HCT116 (cell line): Measurements from ENCODE around the gene ASB1. TPM values are rescaled to one million over a fixed set of nuclear protein-coding genes. Genes with fewer than 3 reads are reported as not detected.
A peak's percentile ranks its signal among the peaks of the same experiment; 100 is the strongest.

Experiments
- ATAC-seq: fragments of 200-7000 bp; cut with Tn5 transposase; 2 replicates; pipeline ENCODE4 v1.9.1; 2020; ENCODE audit warnings: mild to moderate bottlenecking, moderate library complexity
- BruUV-seq: library from RNA; stranded (reverse); fragments of 400-500 nt; replicated peaks from 2 replicates; lab custom pipeline; 2021; lab: Mats Ljungman, UMichigan
- CTCF ChIA-PET: fragments of 300-600 bp; sonication (Branson Sonifier 250); formaldehyde crosslinking; loops from one replicate; lab custom pipeline; 2021; ENCODE audit warnings: antibody characterized with exemption; lab: Charles Lee
- POLR2A ChIA-PET: fragments of 300-600, 350-600 bp; sonication (Branson Sonifier 250); formaldehyde crosslinking; loops from one replicate; lab custom pipeline; 2021; ENCODE audit warnings: antibody characterized with exemption; lab: Charles Lee
- RAD21 ChIA-PET, 2 experiments: fragments of 300-600 bp; sonication (Branson Sonifier 250); formaldehyde crosslinking; loops; one replicate each; lab custom pipeline; 2023; ENCODE audit warnings: low total read pairs in 2 of 2; ENCODE audit not compliant: uncharacterized antibody in 2 of 2, unreplicated experiment in 2 of 2, low non-redundant PET in 1 of 2; lab: Charles Lee
- DNase-seq: peaks from one replicate; pipeline ENCODE4 v3.0.0-alpha.2; 2010; ENCODE audit warnings: low read depth, low spot score
- H2AFZ ChIP-seq: fragments of 200-600 bp; shearing (Covaris generic), sonication (generic); 2 replicates; pipeline ENCODE4 v1.6.1; 2017; ENCODE audit warnings: low read depth, mixed run types, mixed read lengths, antibody characterized with exemption, low read length; ENCODE audit not compliant: poor library complexity, severe bottlenecking
- H3K27ac ChIP-seq: 2 replicates; pipeline ENCODE4 v1.5.1; 2012; ENCODE audit warnings: low read depth, low read length
- H3K27me3 ChIP-seq: fragments of 200-600 bp; sonication (generic); 2 replicates; pipeline ENCODE4 v1.6.1; 2016; ENCODE audit warnings: mixed run types, low read length, mixed read lengths; ENCODE audit not compliant: insufficient read depth
- H3K36me3 ChIP-seq, 2 experiments: fragments of 200-500 bp in 1 of 2; fragments of 200-600 bp in 1 of 2; sonication (Bioruptor generic) in 1 of 2; sonication (generic) in 1 of 2; 2 replicates each; pipeline versions ENCODE4 v1.5.1 to v1.6.1; 2014 to 2016; ENCODE audit warnings: low read length in 2 of 2, inconsistent platforms in 1 of 2, mixed read lengths in 1 of 2, mixed run types in 1 of 2; ENCODE audit not compliant: insufficient read depth in 2 of 2, control insufficient read depth in 1 of 2
- H3K4me1 ChIP-seq, 2 experiments: fragments of 200-600 bp in 1 of 2; sonication (generic) in 1 of 2; 2 replicates each; pipeline versions ENCODE4 v1.5.1 to v1.6.1; 2012 to 2017; ENCODE audit warnings: low read length in 2 of 2, inconsistent platforms in 1 of 2, mild to moderate bottlenecking in 1 of 2, mixed read lengths in 1 of 2, mixed run types in 1 of 2, moderate library complexity in 1 of 2; ENCODE audit not compliant: insufficient read depth in 2 of 2, control insufficient read depth in 1 of 2
- H3K4me2 ChIP-seq: fragments of 200-600 bp; sonication (generic); 2 replicates; pipeline ENCODE4 v1.6.1; 2017; ENCODE audit warnings: mixed run types, low read length, mixed read lengths
- H3K4me3 ChIP-seq, 2 experiments: fragments of 200-600 bp in 1 of 2; sonication (generic) in 1 of 2; replicated peaks in 1 of 2; 2 replicates each; pipeline ENCODE4 v1.5.1; 2011 to 2016; ENCODE audit warnings: low read length in 2 of 2, control low read depth in 1 of 2, low read depth in 1 of 2, mild to moderate bottlenecking in 1 of 2, mixed read lengths in 1 of 2, mixed run types in 1 of 2
- H3K79me2 ChIP-seq: fragments of 200-600 bp; sonication (generic); 2 replicates; pipeline ENCODE4 v1.6.1; 2017; ENCODE audit warnings: mild to moderate bottlenecking, mixed run types, low read length, moderate library complexity, mixed read lengths; ENCODE audit not compliant: insufficient read depth
- H3K9ac ChIP-seq: fragments of 200-600 bp; sonication (generic); 2 replicates; pipeline ENCODE4 v1.6.1; 2016; ENCODE audit warnings: low read length, mixed read lengths
- H3K9me2 ChIP-seq: fragments of 200-600 bp; sonication (generic), shearing (Covaris generic); 2 replicates; pipeline ENCODE4 v1.6.1; 2017; ENCODE audit warnings: mixed run types, mild to moderate bottlenecking, moderate library complexity; ENCODE audit not compliant: insufficient read depth
- H3K9me3 ChIP-seq, 2 experiments: fragments of 200-500 bp in 1 of 2; fragments of 200-600 bp in 1 of 2; sonication (Bioruptor generic) in 1 of 2; sonication (generic) in 1 of 2; 2 replicates each; pipeline ENCODE4 v1.6.1; 2014 to 2017; ENCODE audit warnings: low read length in 2 of 2, mixed read lengths in 2 of 2, inconsistent platforms in 1 of 2, low read depth in 1 of 2, mild to moderate bottlenecking in 1 of 2, mixed run types in 1 of 2, moderate library complexity in 1 of 2; ENCODE audit not compliant: control insufficient read depth in 1 of 2, insufficient read depth in 1 of 2
- H4K20me1 ChIP-seq: fragments of 200-600 bp; sonication (generic), shearing (Covaris generic); 2 replicates; pipeline ENCODE4 v1.6.1; 2017; ENCODE audit warnings: mixed run types, mild to moderate bottlenecking, moderate library complexity; ENCODE audit not compliant: insufficient read depth
- CBX3 ChIP-seq: IDR thresholded peaks from 2 replicates; pipeline ENCODE4 v1.6.1; 2012; ENCODE audit warnings: low read depth
- CEBPB ChIP-seq: IDR thresholded peaks from 2 replicates; pipeline ENCODE4 v1.6.1; 2012; ENCODE audit warnings: low read depth
- ELF1 ChIP-seq: IDR thresholded peaks from 2 replicates; pipeline ENCODE4 v1.6.1; 2012; ENCODE audit warnings: low read depth, borderline replicate concordance
- EZH2 ChIP-seq: fragments of 200-600 bp; sonication (generic); IDR thresholded peaks from 2 replicates; pipeline ENCODE4 v1.6.1; 2017; ENCODE audit warnings: antibody characterized with exemption, mixed run types
- EZH2phosphoT487 ChIP-seq: fragments of 200-600 bp; IDR thresholded peaks from 2 replicates; pipeline ENCODE4 v1.6.1; 2018; ENCODE audit warnings: antibody characterized with exemption, borderline replicate concordance
- JUND ChIP-seq: IDR thresholded peaks from 2 replicates; pipeline ENCODE4 v1.6.1; 2012
- MAX ChIP-seq: IDR thresholded peaks from 2 replicates; pipeline ENCODE4 v1.6.1; 2012
- POLR2A ChIP-seq: IDR thresholded peaks from 2 replicates; pipeline ENCODE4 v1.7.0; 2011; ENCODE audit warnings: borderline replicate concordance; ENCODE audit not compliant: insufficient read depth, insufficient read length; ENCODE audit errors: extremely low read depth
- POLR2AphosphoS5 ChIP-seq: IDR thresholded peaks from 2 replicates; pipeline ENCODE4 v1.6.1; 2011; ENCODE audit warnings: mild to moderate bottlenecking, low read depth, low read length, moderate library complexity
- RAD21 ChIP-seq: IDR thresholded peaks from 2 replicates; pipeline ENCODE4 v1.6.1; 2012; ENCODE audit warnings: low read depth, mild to moderate bottlenecking
- SIN3A ChIP-seq: IDR thresholded peaks from 2 replicates; pipeline ENCODE4 v1.6.1; 2012; ENCODE audit warnings: low read depth
- SP1 ChIP-seq: IDR thresholded peaks from 2 replicates; pipeline ENCODE4 v1.6.1; 2012; ENCODE audit warnings: low read depth
- SRF ChIP-seq: IDR thresholded peaks from 2 replicates; pipeline ENCODE4 v1.6.1; 2012; ENCODE audit warnings: low read depth
- YY1 ChIP-seq: IDR thresholded peaks from 2 replicates; pipeline ENCODE4 v1.6.1; 2011; ENCODE audit warnings: low read length, low read depth, moderate library complexity, mild to moderate bottlenecking; ENCODE audit not compliant: insufficient replicate concordance; ENCODE audit errors: extremely low read depth
- ZFX ChIP-seq: fragments of 450-650 bp; IDR thresholded peaks from 2 replicates; pipeline ENCODE4 v1.6.1; 2017
- ZNF274 ChIP-seq: fragments of 200-500 bp; sonication (Bioruptor generic); IDR thresholded peaks from 2 replicates; pipeline ENCODE4 v1.6.1; 2014; ENCODE audit warnings: mild to moderate bottlenecking, low read depth, low read length, inconsistent platforms
- intact Hi-C: fragments of 100-400 bp; cut with micrococcal nuclease; formaldehyde crosslinking; loops from 2 replicates; pipeline ENCODE4 v1.10.0; 2022
- total RNA-seq: library from RNA; stranded (reverse); gene quantifications from one replicate; pipeline ENCODE4 v1.2.1, GENCODE V29; 2021; ENCODE audit not compliant: unreplicated experiment
- TF ChIP-seq, protein P1 (sequence below): IDR thresholded peaks from 2 replicates; pipeline ENCODE4 v1.6.1; 2012
- TF ChIP-seq, protein P2 (sequence below), 3 experiments: fragments of 200-600 bp in 1 of 3; sonication (generic) in 1 of 3; IDR thresholded peaks in 2 of 3; conservative IDR thresholded peaks in 1 of 3; 2 replicates each; pipeline ENCODE4 v1.5.1; 2012 to 2017; ENCODE audit warnings: low read depth in 2 of 3, low read length in 2 of 3, antibody characterized with exemption in 1 of 3, borderline replicate concordance in 1 of 3, control low read depth in 1 of 3, mild to moderate bottlenecking in 1 of 3, mixed read lengths in 1 of 3, mixed run types in 1 of 3, moderate library complexity in 1 of 3; ENCODE audit not compliant: insufficient read depth in 1 of 3

Gene ASB1
- total RNA-seq, 1 experiment from 2014 or later: 43.1 TPM

DNA sequence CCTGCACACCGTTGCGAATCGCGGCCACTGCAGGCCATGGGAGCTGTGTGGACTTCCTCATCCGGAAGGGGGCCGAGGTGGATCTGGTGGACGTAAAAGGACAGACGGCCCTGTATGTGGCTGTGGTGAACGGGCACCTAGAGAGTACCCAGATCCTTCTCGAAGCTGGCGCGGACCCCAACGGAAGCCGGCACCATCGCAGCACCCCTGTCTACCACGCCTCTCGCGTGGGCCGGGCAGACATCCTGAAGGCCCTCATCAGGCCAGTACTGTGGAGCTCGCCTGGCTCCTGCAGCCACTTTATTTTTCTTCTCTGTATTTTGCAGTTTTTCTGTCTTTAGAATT is 9.0 kb downstream of the ASB1 start:
- Histone ChIP-seq H3K9me3 (peaks cover 0 to 2% of the 10 kb centered on the region in 2 experiments; a peak in 2 of 4 replicates), H3K79me2 (peaks cover 76% of the 10 kb centered on the region), H3K9me2 (no peaks in the 10 kb centered on the region), H3K27ac (no peak overlapping the region), H4K20me1 (no peaks in the 10 kb centered on the region), H3K4me2 (no peak overlapping the region), H3K27me3 (no peaks in the 10 kb centered on the region), H2AFZ (no peak overlapping the region), H3K36me3 (peaks cover 21 to 26% of the 10 kb centered on the region in 2 experiments; a peak in 2 of 4 replicates)
- BruUV-seq: no TSS peak
- RAD21 ChIA-PET: no interaction called here
- CTCF ChIA-PET: no interaction called here
- POLR2A ChIA-PET: no interaction called here
- DNase-seq (no peak), ATAC-seq (no peak)
- intact Hi-C loops: no loop called here
- TF ChIP-seq CEBPB (no peak), ZFX (no peak), POLR2A (no peak)
- TF ChIP-seq, all 23 proteins: peak for 0
- Histone ChIP-seq H3K4me1 (peaks cover 19 to 30% of the 10 kb centered on the region in 2 experiments), H3K4me3 (no peak overlapping the region), H3K9ac (no peak overlapping the region)

DNA sequence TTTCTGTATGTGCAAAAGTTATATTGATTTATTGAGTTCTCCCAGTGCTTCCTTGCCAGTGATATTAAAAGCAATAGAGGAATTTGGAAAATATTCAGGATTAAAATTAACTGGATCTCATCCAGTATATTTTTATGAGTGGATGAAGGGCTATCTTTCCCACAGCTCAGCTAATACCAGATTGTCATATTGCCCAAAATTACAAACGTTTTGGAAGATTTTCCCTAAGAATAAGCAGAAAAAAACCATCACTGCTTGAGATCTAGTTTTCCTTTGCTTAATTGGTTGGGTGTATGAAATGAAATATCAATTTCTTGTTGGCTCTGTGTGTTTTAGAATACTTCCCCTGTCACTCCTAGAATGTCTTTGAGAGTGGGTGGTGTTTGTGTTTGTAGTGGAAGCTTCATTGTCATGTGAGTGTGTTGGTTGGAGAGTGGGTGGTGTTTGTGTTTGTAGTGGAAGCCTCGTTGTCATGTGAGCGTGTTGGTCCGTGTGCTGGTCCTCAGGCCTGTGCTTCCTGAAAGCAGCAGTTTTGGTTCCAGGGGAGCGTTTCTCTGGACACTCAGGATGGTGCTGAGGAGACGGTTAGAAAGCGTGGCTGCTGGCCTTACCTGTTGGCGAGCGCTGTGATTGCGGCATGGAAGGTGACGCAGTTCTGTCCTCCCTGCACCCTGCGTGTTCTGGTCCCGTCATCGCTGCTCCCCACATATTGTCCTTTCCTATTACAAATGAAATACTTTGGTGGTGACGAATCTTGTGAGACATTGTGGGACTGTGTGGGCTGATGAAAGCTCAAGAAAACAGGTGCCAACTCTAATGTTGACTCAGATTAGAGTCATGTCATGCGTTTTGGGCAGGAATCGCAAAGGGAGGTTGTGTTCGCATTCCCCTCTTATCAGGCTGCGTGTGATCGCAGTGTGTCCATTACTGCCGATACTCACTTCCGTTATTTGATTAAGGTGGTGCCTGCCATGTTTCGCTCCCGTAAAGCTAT is 12.4 kb downstream of the ASB1 start:
- Histone ChIP-seq H3K79me2 (peaks cover 76% of the 10 kb centered on the region), H3K4me3 (peak overlapping the region; percentile 34 to 39), H3K27ac (peak overlapping the region; percentile 60), H3K27me3 (no peaks in the 10 kb centered on the region), H3K4me1 (peaks cover 21 to 48% of the 10 kb centered on the region in 2 experiments), H4K20me1 (no peaks in the 10 kb centered on the region), H2AFZ (no peak overlapping the region), H3K36me3 (peaks cover 10 to 14% of the 10 kb centered on the region in 2 experiments; a peak in 2 of 4 replicates), H3K9me2 (no peaks in the 10 kb centered on the region), H3K9ac (peak overlapping the region; percentile 47), H3K4me2 (peak overlapping the region; percentile 71), H3K9me3 (no peaks in the 10 kb centered on the region)
- RAD21 ChIA-PET: no interaction called here
- peak; percentile 97 for DNase-seq
- BruUV-seq: TSS peak; percentile 94
- POLR2A ChIA-PET: interaction anchor here (0.9 to 1.2 kb wide), 5 partner anchors 8 to 62 kb away, joined by 3 to 4 read pairs (median 3); no protein-coding TSS in a partner anchor
- intact Hi-C loops: loop anchor here (1.0 kb wide), 1 partner anchor 69 kb away; no protein-coding TSS in a partner anchor
- CTCF ChIA-PET: interaction anchor here (1.2 to 1.7 kb wide), 3 partner anchors 69 to 176 kb away, joined by 3 to 8 read pairs (median 3); no protein-coding TSS in a partner anchor
- ATAC-seq: peak; percentile 90
- TF ChIP-seq CEBPB (peak; percentile 97), EZH2phosphoT487 (no peak), SIN3A (peak; percentile 97), ELF1 (no peak), MAX (peak; percentile 91), JUND (peak; percentile 97), SRF (peak; percentile 82), YY1 (peak; percentile 61), ZFX (no peak), POLR2AphosphoS5 (peak; percentile 79), CBX3 (peak; percentile 96), ZNF274 (no peak), EZH2 (no peak), RAD21 (0 out of 2 replicates have a peak, but pooled peaks have one; percentile 9), SP1 (peak; percentile 96)
- TF ChIP-seq, protein P1, sequence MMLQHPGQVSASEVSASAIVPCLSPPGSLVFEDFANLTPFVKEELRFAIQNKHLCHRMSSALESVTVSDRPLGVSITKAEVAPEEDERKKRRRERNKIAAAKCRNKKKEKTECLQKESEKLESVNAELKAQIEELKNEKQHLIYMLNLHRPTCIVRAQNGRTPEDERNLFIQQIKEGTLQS: peak; percentile 77; the same call in 1 of the 2 replicates
- TF ChIP-seq, protein P2, sequence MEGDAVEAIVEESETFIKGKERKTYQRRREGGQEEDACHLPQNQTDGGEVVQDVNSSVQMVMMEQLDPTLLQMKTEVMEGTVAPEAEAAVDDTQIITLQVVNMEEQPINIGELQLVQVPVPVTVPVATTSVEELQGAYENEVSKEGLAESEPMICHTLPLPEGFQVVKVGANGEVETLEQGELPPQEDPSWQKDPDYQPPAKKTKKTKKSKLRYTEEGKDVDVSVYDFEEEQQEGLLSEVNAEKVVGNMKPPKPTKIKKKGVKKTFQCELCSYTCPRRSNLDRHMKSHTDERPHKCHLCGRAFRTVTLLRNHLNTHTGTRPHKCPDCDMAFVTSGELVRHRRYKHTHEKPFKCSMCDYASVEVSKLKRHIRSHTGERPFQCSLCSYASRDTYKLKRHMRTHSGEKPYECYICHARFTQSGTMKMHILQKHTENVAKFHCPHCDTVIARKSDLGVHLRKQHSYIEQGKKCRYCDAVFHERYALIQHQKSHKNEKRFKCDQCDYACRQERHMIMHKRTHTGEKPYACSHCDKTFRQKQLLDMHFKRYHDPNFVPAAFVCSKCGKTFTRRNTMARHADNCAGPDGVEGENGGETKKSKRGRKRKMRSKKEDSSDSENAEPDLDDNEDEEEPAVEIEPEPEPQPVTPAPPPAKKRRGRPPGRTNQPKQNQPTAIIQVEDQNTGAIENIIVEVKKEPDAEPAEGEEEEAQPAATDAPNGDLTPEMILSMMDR (IDR thresholded peaks at IDR 0.05 in 2 of 3, conservative IDR thresholded peaks at IDR 0.05 in 1 of 3; ENCODE audit: borderline replicate concordance in 1 of 3, insufficient read depth in 1 of 3, low read depth in 2 of 3, low read length in 2 of 3): no peak
